Esophagus squamous epithelium (tissue), 4 donors: ENCODE data around the gene OXTR.

Source experiments
- POLR2A ChIP-seq, 4 donors: fragments of 450-650 bp; IDR thresholded peaks; one replicate each; pipeline ENCODE4 v1.6.1; 2017; ENCODE audit warnings: antibody characterized with exemption in 4 of 4, mild to moderate bottlenecking in 4 of 4, moderate library complexity in 3 of 4
- TF ChIP-seq, protein P1 (sequence below), 6 experiments: fragments of 450-650 bp in 4 of 6; fragments of 200-600 bp in 2 of 6; sonication (generic) in 2 of 6; IDR thresholded peaks; one replicate each; pipeline ENCODE4 v1.5.1; 2016 to 2019; ENCODE audit warnings: antibody characterized with exemption in 6 of 6, mild to moderate bottlenecking in 4 of 6, moderate library complexity in 4 of 6

- no peak for TF ChIP-seq POLR2A (IDR thresholded peaks at IDR 0.05)
- TF ChIP-seq, protein P1, sequence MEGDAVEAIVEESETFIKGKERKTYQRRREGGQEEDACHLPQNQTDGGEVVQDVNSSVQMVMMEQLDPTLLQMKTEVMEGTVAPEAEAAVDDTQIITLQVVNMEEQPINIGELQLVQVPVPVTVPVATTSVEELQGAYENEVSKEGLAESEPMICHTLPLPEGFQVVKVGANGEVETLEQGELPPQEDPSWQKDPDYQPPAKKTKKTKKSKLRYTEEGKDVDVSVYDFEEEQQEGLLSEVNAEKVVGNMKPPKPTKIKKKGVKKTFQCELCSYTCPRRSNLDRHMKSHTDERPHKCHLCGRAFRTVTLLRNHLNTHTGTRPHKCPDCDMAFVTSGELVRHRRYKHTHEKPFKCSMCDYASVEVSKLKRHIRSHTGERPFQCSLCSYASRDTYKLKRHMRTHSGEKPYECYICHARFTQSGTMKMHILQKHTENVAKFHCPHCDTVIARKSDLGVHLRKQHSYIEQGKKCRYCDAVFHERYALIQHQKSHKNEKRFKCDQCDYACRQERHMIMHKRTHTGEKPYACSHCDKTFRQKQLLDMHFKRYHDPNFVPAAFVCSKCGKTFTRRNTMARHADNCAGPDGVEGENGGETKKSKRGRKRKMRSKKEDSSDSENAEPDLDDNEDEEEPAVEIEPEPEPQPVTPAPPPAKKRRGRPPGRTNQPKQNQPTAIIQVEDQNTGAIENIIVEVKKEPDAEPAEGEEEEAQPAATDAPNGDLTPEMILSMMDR (IDR thresholded peaks at IDR 0.05), result no peak
These were observed 45.2 kb downstream of the OXTR start for GRCh38 chr3:8724108-8724752.
